Measurements from ENCODE around the gene MYL12A. TPM values are rescaled to one million over a fixed set of nuclear protein-coding genes. Genes with fewer than 3 reads are reported as not detected.
A peak's percentile ranks its signal among the peaks of the same experiment; 100 is the strongest.

Gene MYL12A
- total RNA-seq, 1 experiment from 2014 or later: 314 TPM

DNA sequence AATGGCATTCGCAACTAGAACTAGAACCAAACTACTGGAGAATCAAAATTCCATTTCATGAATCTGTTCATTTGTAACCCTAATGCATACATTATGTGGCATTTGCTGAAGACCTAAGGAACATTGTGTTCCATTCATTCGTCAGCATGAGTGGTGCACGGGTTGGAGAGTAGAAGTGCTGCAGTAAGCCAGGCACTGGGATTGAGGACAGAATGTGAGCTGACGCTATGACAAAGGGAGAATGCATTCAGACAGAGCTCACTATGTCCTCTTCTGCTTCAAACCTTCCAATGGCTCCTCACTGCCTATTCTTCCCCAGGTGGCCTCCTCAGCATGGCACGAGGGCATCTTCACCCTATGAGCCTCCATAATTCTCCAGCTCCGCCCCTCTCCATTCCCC, 21.6 kb upstream of the MYL12A start:
- ATAC-seq (no peak), DNase-seq (ENCODE audit: low read depth, low spot score) (no peak)
- CTCF ChIA-PET: no interaction called here
- RAD21 ChIA-PET (ENCODE audit: low non-redundant PET in 1 of 2, low total read pairs in 2 of 2, uncharacterized antibody in 2 of 2, unreplicated experiment in 2 of 2): no interaction called here
- Histone ChIP-seq H3K79me2 (ENCODE audit: insufficient read depth, low read length) (no peaks in the 10 kb centered on the region), H3K27me3 (ENCODE audit: insufficient read depth, low read length) (no peaks in the 10 kb centered on the region), H4K20me1 (ENCODE audit: insufficient read depth) (no peaks in the 10 kb centered on the region), H3K9me2 (ENCODE audit: insufficient read depth) (no peaks in the 10 kb centered on the region), H3K4me2 (ENCODE audit: low read length) (no peak overlapping the region), H3K36me3 (ENCODE audit: control insufficient read depth in 1 of 2, insufficient read depth in 2 of 2, low read length in 2 of 2) (no peaks in the 10 kb centered on the region), H3K4me3 (replicated peaks in 1 of 2; ENCODE audit: low read depth in 1 of 2, low read length in 2 of 2) (no peak overlapping the region), H3K9me3 (ENCODE audit: control insufficient read depth in 1 of 2, insufficient read depth in 1 of 2, low read depth in 1 of 2, low read length in 2 of 2) (no peaks in the 10 kb centered on the region), H3K4me1 (ENCODE audit: control insufficient read depth in 1 of 2, insufficient read depth in 2 of 2, low read length in 2 of 2) (no peaks in the 10 kb centered on the region), H2AFZ (ENCODE audit: low read depth, low read length, poor library complexity, severe bottlenecking) (no peak overlapping the region), H3K9ac (ENCODE audit: low read length) (no peak overlapping the region), H3K27ac (ENCODE audit: low read depth, low read length) (no peak overlapping the region)
- TF ChIP-seq SRF (IDR thresholded peaks at IDR 0.05; ENCODE audit: low read depth) (no peak), ATF3 (IDR thresholded peaks at IDR 0.05) (no peak), TCF7L2 (IDR thresholded peaks at IDR 0.05; ENCODE audit: borderline replicate concordance, extremely low read depth, insufficient read depth, insufficient read length) (no peak), CBX3 (IDR thresholded peaks at IDR 0.05; ENCODE audit: low read depth) (no peak)
- intact Hi-C loops (cut with micrococcal nuclease): no loop called here
- no TSS peak for BruUV-seq (replicated peaks)
- POLR2A ChIA-PET: no interaction called here

DNA sequence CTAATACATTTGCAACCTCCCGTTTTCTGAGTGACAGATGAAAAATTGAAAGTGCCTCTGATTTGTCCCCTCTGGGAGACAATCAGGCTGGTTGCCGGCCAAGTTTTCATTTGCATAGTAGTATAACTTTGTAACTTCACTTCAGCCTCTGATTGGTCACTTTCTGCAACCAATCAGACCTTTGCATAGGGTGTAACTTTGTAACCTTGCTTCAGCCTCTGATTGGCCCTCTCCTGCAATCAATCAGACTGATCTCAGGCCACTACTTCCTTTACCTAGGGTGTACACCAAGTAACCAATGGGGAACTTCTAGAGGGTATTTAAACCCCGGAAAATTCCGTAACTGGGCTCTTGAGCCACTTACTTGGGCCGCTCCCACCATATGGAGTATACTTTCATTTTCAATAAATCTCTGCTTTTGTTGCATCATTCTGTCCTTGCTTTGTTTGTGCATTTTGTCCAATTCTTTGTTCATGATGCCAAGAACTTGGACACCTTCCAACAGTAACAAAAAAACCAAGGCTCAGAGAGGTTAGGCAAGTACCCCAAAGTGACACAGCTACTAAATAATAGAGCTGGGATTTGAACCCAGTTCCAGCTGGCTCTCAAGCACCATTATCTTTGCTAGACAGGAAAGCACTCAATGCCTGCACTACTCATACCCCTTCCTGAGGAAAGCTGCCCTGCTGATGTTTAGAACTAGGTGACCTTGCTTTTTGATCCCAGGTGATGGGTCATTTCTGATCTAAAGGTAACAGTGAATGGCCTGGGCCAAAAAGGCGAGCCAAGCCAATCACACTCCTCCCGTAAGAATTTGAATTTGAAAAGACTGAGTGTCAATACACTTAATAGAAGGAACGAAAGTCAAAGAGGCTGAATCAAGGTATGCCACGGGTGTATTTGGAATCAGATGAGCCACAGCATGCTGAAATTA, 16.9 kb upstream of the MYL12A start:
- H3K9ac ChIP-seq (ENCODE audit: low read length): no peak overlapping the region
- 0 out of 4 replicates have a peak, but pooled peaks cover 0 to 2% of the 10 kb centered on the region in 2 experiments for H3K4me1 ChIP-seq (ENCODE audit: control insufficient read depth in 1 of 2, insufficient read depth in 2 of 2, low read length in 2 of 2)
- no TSS peak for BruUV-seq (replicated peaks)
- no peaks in the 10 kb centered on the region for H3K9me2 ChIP-seq (ENCODE audit: insufficient read depth)
- ChIA-PET RAD21 (ENCODE audit: low non-redundant PET in 1 of 2, low total read pairs in 2 of 2, uncharacterized antibody in 2 of 2, unreplicated experiment in 2 of 2) (no interaction called here), POLR2A (no interaction called here), CTCF (no interaction called here)
- no peaks in the 10 kb centered on the region for H3K27me3 ChIP-seq (ENCODE audit: insufficient read depth, low read length)
- no peak for TF ChIP-seq ZFX (IDR thresholded peaks at IDR 0.05)
- TF ChIP-seq CEBPB (IDR thresholded peaks at IDR 0.05; ENCODE audit: low read depth): no peak
- no peak for TF ChIP-seq EGR1 (IDR thresholded peaks at IDR 0.05; ENCODE audit: low read depth)
- no peak for TF ChIP-seq CTCF (IDR thresholded peaks at IDR 0.05 in 2 of 3, conservative IDR thresholded peaks at IDR 0.05 in 1 of 3; ENCODE audit: borderline replicate concordance in 1 of 3, insufficient read depth in 1 of 3, low read depth in 2 of 3, low read length in 2 of 3)
- H3K9me3 ChIP-seq (ENCODE audit: control insufficient read depth in 1 of 2, insufficient read depth in 1 of 2, low read depth in 1 of 2, low read length in 2 of 2): no peaks in the 10 kb centered on the region
- ATAC-seq: peak; percentile 75
- DNase-seq (ENCODE audit: low read depth, low spot score): no peak
- H2AFZ ChIP-seq (ENCODE audit: low read depth, low read length, poor library complexity, severe bottlenecking): no peak overlapping the region
- no peak overlapping the region for H3K4me3 ChIP-seq (replicated peaks in 1 of 2; ENCODE audit: low read depth in 1 of 2, low read length in 2 of 2)
- no peak overlapping the region for H3K27ac ChIP-seq (ENCODE audit: low read depth, low read length)
- no peaks in the 10 kb centered on the region for H3K36me3 ChIP-seq (ENCODE audit: control insufficient read depth in 1 of 2, insufficient read depth in 2 of 2, low read length in 2 of 2)
- H3K79me2 ChIP-seq (ENCODE audit: insufficient read depth, low read length): no peaks in the 10 kb centered on the region
- intact Hi-C loops (cut with micrococcal nuclease): no loop called here
- no peak overlapping the region for H3K4me2 ChIP-seq (ENCODE audit: low read length)
- H4K20me1 ChIP-seq (ENCODE audit: insufficient read depth): no peaks in the 10 kb centered on the region

All from HCT116 (cell line).